Measurements from ENCODE around the gene PTPN5. TPM values are rescaled to one million over a fixed set of nuclear protein-coding genes. Genes with fewer than 3 reads are reported as not detected.

The PTPN5 gene
- total RNA-seq, 4 donors from 2014 or later: 0.44 to 1.1 (median 0.56) TPM; not detected in 1

DNA sequence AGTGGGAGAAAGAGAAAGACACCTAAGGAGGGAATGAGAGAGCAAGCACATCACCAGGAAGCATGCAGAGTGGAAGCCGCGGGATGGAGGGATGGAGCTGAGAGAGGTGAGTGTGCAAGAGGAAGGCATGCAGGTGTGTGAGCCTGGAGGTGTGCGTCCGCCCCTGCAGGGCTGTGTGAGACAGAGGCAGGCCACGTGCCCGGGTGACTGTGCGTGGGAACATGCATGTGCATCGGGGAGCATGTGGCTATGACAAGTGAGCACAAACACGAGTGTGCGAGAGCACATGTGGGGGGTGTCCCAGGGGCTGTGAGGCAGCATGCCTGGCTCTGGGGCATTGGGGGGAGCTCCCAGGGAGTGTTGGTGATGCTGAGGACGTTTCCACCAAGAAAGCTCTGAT is 29.9 kb downstream of the PTPN5 start:
- intact Hi-C loops (cut with DNase I): no loop called here
- no peaks in the 10 kb centered on the region for H3K36me3 ChIP-seq
- H3K27ac ChIP-seq: no peak overlapping the region
- H3K9me3 ChIP-seq: no peaks in the 10 kb centered on the region
- no peak for TF ChIP-seq POLR2A (IDR thresholded peaks at IDR 0.05)
- TF ChIP-seq, protein P1, sequence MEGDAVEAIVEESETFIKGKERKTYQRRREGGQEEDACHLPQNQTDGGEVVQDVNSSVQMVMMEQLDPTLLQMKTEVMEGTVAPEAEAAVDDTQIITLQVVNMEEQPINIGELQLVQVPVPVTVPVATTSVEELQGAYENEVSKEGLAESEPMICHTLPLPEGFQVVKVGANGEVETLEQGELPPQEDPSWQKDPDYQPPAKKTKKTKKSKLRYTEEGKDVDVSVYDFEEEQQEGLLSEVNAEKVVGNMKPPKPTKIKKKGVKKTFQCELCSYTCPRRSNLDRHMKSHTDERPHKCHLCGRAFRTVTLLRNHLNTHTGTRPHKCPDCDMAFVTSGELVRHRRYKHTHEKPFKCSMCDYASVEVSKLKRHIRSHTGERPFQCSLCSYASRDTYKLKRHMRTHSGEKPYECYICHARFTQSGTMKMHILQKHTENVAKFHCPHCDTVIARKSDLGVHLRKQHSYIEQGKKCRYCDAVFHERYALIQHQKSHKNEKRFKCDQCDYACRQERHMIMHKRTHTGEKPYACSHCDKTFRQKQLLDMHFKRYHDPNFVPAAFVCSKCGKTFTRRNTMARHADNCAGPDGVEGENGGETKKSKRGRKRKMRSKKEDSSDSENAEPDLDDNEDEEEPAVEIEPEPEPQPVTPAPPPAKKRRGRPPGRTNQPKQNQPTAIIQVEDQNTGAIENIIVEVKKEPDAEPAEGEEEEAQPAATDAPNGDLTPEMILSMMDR (IDR thresholded peaks at IDR 0.05): no peak
- no peak for DNase-seq
- no peaks in the 10 kb centered on the region for H3K4me1 ChIP-seq
- no peaks in the 10 kb centered on the region for H3K27me3 ChIP-seq
- WGBS, 2 donors: 82 to 85% methylated on average over 11 of the region's 11 CpGs
- no peak overlapping the region for H3K4me3 ChIP-seq (replicated peaks in 1 of 3)

DNA sequence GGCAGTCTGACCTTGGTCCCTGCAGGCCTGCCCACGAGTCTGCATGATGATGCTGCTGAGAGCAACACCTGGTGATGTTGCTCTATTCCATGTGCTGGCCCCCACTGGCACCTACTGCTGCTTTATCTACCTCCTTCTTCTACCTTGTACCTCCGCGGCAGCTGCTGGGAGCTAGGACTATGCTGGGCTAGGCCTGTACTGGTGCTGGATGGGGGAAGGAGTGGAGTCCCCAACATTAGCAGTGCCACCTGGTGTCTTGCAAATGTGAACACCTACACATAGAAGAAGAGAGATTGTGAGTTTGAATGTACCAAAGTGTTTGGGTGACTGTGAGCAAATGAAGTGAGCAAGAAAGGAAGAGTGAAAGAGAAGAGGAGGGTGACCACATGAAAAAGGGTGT is 30.5 kb downstream of the PTPN5 start:
- TF ChIP-seq, protein P1 (IDR thresholded peaks at IDR 0.05): no peak
- TF ChIP-seq POLR2A (IDR thresholded peaks at IDR 0.05): no peak
- intact Hi-C loops (cut with DNase I): no loop called here
- H3K9me3 ChIP-seq: no peaks in the 10 kb centered on the region
- no peaks in the 10 kb centered on the region for H3K4me1 ChIP-seq
- no peak overlapping the region for H3K4me3 ChIP-seq (replicated peaks in 1 of 3)
- H3K27ac ChIP-seq: no peak overlapping the region
- DNase-seq: no peak
- no peaks in the 10 kb centered on the region for H3K27me3 ChIP-seq
- 79 to 80% methylated on average over 3 of the region's 3 CpGs for WGBS, 2 donors
- H3K36me3 ChIP-seq: no peaks in the 10 kb centered on the region

DNA sequence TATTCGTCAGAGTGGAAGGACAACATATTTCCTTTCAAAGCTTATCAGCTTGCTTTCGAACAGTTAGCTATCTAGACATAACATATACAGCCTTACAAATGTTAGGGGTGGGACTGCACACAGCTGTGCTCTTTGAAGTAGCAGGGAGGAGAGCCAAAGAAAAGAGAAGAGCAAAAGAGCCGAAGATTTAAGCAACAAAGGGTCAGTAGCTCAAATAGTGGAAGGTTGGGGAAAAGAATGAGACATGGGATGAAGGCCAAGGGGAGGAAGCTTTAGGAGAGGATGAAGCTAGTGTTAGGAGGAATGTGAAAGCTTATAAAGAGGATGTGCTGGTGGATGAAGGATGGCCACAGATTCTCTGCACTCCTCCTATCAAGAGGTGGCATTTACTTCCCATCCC is 33.8 kb downstream of the PTPN5 start:
- no peak for DNase-seq
- Histone ChIP-seq H3K4me3 (replicated peaks in 1 of 3) (no peak overlapping the region), H3K27ac (no peak overlapping the region), H3K4me1 (no peaks in the 10 kb centered on the region), H3K27me3 (no peaks in the 10 kb centered on the region), H3K9me3 (no peaks in the 10 kb centered on the region), H3K36me3 (no peaks in the 10 kb centered on the region)
- TF ChIP-seq POLR2A (IDR thresholded peaks at IDR 0.05): no peak
- TF ChIP-seq, protein P1 (IDR thresholded peaks at IDR 0.05): no peak
- 54 to 56% methylated on average over 3 of the region's 3 CpGs for WGBS, 2 donors
- intact Hi-C loops (cut with DNase I): no loop called here

- no peak overlapping the region for H3K4me3 ChIP-seq (replicated peaks in 1 of 3)
- TF ChIP-seq, protein P1 (IDR thresholded peaks at IDR 0.05): no peak
- no peak for TF ChIP-seq POLR2A (IDR thresholded peaks at IDR 0.05)
- intact Hi-C loops (cut with DNase I): no loop called here
- no peak overlapping the region for H3K27ac ChIP-seq
- no peaks in the 10 kb centered on the region for H3K36me3 ChIP-seq
- DNase-seq: no peak
- 89% methylated on average over 2 of the region's 2 CpGs for WGBS, 2 donors
- no peaks in the 10 kb centered on the region for H3K9me3 ChIP-seq
- H3K27me3 ChIP-seq: no peaks in the 10 kb centered on the region
- no peaks in the 10 kb centered on the region for H3K4me1 ChIP-seq
Observed at GRCh38 chr11:18756889-18757288, 34.7 kb downstream of the PTPN5 start.

DNA sequence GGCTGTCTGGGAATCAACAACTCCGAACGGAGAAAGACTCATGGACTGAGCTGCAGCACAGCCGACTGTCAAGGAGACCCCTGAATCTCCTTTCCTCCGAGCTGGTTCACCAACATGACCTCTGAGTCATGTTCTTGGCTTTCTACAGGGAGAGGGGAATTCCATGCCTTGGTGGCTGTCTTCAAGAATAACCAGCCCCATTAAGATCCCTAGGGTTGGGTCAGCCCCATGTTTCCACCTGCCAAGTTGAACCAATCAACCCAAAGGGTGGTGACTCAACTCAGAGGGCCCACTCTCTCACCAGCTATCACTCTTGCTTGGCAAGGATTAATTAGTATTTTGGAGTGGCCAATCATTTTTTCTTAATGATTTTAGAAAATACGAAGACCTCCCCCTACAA is 37.3 kb downstream of the PTPN5 start:
- H3K4me1 ChIP-seq: no peaks in the 10 kb centered on the region
- H3K27me3 ChIP-seq: no peaks in the 10 kb centered on the region
- TF ChIP-seq POLR2A (IDR thresholded peaks at IDR 0.05): no peak
- TF ChIP-seq, protein P1 (IDR thresholded peaks at IDR 0.05): no peak
- DNase-seq: no peak
- H3K9me3 ChIP-seq: no peaks in the 10 kb centered on the region
- H3K36me3 ChIP-seq: no peaks in the 10 kb centered on the region
- no peak overlapping the region for H3K4me3 ChIP-seq (replicated peaks in 1 of 3)
- H3K27ac ChIP-seq: no peak overlapping the region
- 57 to 74% methylated on average over 4 to 5 of the region's 5 CpGs for WGBS, 2 donors
- intact Hi-C loops (cut with DNase I): no loop called here
